SJCRH30 (cell line): ENCODE results near the gene CMPK1. TPM values are rescaled to one million over a fixed set of nuclear protein-coding genes. Genes with fewer than 3 reads are reported as not detected.
"Not testable (repeated sequence)": the region's sequence is repeated elsewhere in the genome, so short reads cannot be mapped to it uniquely, and the experiment has no call there.

Experiments
- DNase-seq, 2 experiments: peaks; one replicate each; pipeline ENCODE4 v3.0.0-alpha.2; 2015 to 2020
- H3K27ac ChIP-seq: fragments of 250-450 bp; sonication (Bioruptor Pico); 2 replicates; pipeline ENCODE4 v1.5.1; 2020; ENCODE audit warnings: mild to moderate bottlenecking, moderate library complexity
- H3K27me3 ChIP-seq: fragments of 250-450 bp; sonication (Bioruptor Pico); 2 replicates; pipeline ENCODE4 v1.5.1; 2020; ENCODE audit warnings: mild to moderate bottlenecking, moderate library complexity
- H3K36me3 ChIP-seq: fragments of 250-450 bp; sonication (Bioruptor Pico); 2 replicates; pipeline ENCODE4 v1.5.1; 2020; ENCODE audit warnings: mild to moderate bottlenecking, moderate library complexity
- H3K4me1 ChIP-seq: fragments of 250-450 bp; sonication (Bioruptor Pico); 2 replicates; pipeline ENCODE4 v1.5.1; 2020; ENCODE audit warnings: mild to moderate bottlenecking, moderate library complexity
- H3K4me3 ChIP-seq: fragments of 250-450 bp; sonication (Bioruptor Pico); 2 replicates; pipeline ENCODE4 v1.5.1; 2020; ENCODE audit warnings: mild to moderate bottlenecking, moderate library complexity
- H3K9me3 ChIP-seq: fragments of 250-450 bp; sonication (Bioruptor Pico); replicated peaks from 2 replicates; pipeline ENCODE4 v1.5.1; 2020; ENCODE audit warnings: mild to moderate bottlenecking, moderate library complexity
- total RNA-seq: library from RNA; depleted of rRNA; stranded (reverse); fragments of >200 nt; shearing (Covaris generic); gene quantifications from 2 replicates; pipeline ENCODE4 v1.2.3, GENCODE V29; 2014; rRNA removed

CMPK1 gene, protein sequence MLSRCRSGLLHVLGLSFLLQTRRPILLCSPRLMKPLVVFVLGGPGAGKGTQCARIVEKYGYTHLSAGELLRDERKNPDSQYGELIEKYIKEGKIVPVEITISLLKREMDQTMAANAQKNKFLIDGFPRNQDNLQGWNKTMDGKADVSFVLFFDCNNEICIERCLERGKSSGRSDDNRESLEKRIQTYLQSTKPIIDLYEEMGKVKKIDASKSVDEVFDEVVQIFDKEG
- 127 and 144 TPM in 2 replicates for total RNA-seq

DNA sequence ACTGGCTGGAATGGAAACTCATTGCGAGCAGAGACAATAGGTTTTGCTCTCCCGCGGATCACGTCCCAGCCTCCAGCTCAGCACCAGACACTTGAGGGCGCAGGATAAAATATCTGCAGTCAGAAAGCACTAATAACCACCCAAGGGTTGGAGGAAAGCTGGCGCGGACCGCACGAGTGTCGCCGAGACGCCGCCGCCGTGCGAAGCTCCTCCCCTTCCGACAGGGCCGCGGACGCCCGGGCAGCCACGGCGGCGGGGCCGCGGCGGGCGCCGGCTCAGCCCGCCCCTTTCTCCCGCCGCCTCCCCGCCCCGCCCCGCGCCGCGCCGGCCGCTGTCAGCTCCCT is at the start of gene CMPK1:
CMPK1 (plus strand) TSS at position 213 of the 344 bp plus-strand sequence. CDS start 156 bp downstream, outside the sequence.
- H3K27ac ChIP-seq, result peak within 1 kb of the TSS; percentile 67
- peak; percentile 87 to 90 for DNase-seq
- H3K4me3 ChIP-seq, result peak within 1 kb of the TSS; percentile 96
- H3K4me1 ChIP-seq, result peaks cover 9% of the 10 kb centered on the region
- H3K27me3 ChIP-seq, result no peaks in the 10 kb centered on the region
- H3K9me3 ChIP-seq, result no peaks in the 10 kb centered on the region
- H3K36me3 ChIP-seq, result peaks cover 7% of the 10 kb centered on the region

DNA sequence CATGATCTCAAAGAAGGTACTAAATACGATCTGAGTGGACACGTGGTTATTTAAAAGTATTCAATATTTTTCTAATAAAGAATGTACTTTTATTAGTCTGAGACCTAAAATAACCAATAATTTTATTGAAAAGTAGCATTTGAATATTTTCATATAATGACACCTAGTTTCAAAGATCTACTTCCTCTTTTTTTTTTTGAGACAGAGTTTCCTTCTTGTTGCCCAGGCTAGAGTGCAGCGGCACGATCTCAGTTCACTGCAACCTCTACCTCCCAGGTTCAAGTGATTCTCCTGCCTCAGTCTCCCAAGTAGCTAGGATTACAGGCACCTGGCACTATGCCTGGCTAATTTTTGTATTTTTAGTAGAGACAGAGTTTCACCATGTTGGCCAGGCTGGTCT is 45.5 kb upstream of the CMPK1 start:
- not testable (repeated sequence) for H3K4me1 ChIP-seq, H3K27me3 ChIP-seq, DNase-seq, H3K4me3 ChIP-seq, H3K9me3 ChIP-seq, H3K27ac ChIP-seq
- peaks cover 78% of the 10 kb centered on the region for H3K36me3 ChIP-seq

DNA sequence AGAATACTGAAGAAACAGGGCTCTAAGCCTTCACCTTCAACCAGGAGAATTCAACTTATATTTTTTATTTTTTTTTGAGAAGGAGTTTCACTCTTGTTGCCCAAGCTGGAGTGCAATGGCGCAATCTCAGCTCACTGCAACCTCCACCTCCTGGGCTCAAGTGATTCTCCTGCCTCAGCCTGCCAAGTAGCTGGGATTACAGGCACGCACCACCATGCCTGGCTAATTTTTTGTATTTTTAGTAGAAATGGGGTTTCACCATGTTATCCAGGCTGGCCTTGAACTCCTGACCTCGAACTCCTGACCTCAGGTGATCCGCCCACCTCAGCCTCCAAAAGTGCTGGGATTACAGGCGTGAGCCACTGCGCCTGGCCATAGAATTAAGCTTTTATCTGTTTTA is 38.7 kb upstream of the CMPK1 start:
- not testable (repeated sequence) for H3K9me3 ChIP-seq, DNase-seq, H3K27ac ChIP-seq, H3K27me3 ChIP-seq, H3K4me1 ChIP-seq, H3K4me3 ChIP-seq
- peaks cover 83% of the 10 kb centered on the region for H3K36me3 ChIP-seq

DNA sequence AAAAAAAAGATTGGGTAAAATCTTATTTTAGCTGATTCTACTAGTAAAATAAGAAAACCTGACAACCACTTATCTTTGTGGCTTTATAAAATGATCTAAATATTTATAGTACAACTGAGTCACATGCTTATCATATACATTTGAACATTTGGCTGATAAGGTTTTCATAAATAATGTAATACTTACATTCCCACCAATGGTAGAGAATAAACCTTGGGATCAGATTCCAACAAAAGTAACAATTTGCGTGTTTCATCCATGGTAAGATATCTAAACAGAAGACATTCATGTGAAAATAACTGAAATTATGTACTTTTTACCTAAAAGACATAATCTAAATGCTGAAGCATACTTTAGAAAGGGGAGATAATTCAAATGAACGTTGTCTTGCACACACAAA is 38.0 kb upstream of the CMPK1 start:
- no peak for DNase-seq
- H3K36me3 ChIP-seq, result peaks cover 85% of the 10 kb centered on the region

DNA sequence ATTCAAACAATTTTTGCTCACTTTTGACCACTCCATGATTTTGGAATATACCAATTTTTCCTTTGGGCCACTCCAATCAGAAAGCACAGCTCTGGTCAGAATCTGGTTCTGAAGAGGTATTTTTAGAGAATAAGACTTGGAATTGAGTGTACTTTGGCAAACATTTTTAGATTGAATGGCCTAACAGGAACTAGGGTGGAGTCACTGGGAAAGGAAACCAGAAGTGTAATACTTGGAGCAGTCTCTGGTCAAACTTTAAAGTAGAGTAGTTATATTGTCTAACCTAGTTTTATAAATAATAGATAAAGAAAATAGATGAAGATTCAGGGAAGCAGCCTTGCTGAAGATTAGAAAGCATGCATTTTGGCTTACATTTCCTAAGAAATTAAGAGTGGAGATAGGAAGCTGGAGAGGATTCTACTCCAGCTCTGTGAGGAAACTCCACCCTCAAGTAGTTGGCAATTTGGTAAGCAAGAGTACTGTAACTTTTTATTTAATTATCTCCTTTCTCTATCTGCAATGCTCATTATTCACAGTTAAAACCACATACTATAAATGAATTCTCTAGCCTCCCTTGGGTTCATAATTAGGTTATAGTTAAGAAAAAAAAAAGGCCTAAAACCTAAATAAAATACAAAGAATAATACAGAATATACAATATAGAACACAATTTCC is 35.4 kb upstream of the CMPK1 start:
- Histone ChIP-seq H3K4me3 (no peak overlapping the region), H3K4me1 (no peaks in the 10 kb centered on the region), H3K36me3 (peaks cover 86% of the 10 kb centered on the region), H3K9me3 (no peaks in the 10 kb centered on the region), H3K27me3 (no peaks in the 10 kb centered on the region), H3K27ac (no peak overlapping the region)
- DNase-seq, result no peak

More for the DNA sequence above, 38.0 kb upstream of the CMPK1 start:
- Histone ChIP-seq H3K4me1 (no peaks in the 10 kb centered on the region), H3K27me3 (no peaks in the 10 kb centered on the region), H3K27ac (no peak overlapping the region), H3K4me3 (no peak overlapping the region), H3K9me3 (no peaks in the 10 kb centered on the region)

DNA sequence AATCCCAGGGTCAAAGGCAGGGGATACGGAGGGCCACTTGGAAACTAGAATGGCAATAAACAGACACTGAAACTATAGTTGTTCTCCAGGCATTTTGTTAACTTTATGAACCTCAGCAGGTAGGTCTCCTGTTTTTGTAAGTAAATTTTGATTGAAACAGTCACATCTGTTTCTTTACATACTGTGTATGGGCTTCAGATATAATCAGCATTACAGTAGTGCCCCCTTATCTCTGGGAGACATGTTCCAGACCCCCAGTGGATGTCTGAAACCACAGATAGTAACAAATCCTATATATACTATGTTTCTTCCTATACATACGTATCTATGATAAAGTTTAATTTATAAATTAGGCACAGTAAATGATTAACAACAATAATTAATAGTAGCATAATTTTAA is 31.1 kb upstream of the CMPK1 start:
- Histone ChIP-seq H3K4me3 (no peak overlapping the region), H3K27ac (no peak overlapping the region), H3K27me3 (no peaks in the 10 kb centered on the region), H3K4me1 (no peaks in the 10 kb centered on the region), H3K9me3 (no peaks in the 10 kb centered on the region), H3K36me3 (peaks cover 87% of the 10 kb centered on the region)
- no peak for DNase-seq

DNA sequence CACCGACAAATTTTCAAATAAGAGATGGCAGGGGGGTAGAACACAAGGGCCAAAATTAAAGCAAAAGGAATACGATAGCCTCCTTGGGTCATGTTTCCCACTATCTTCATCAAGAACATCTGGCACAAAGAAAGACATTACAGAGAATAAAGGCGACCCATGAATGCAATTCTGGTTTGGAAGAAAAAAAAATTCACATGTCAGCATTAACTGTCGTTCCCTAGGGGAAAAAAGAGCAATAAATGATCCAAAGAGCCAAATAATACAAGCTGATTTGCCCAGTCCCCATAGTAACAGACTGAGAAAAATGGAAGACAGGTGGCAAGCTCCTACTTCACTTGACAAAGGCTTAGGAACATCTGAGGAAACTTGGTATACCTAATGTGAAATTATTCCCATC is 24.2 kb upstream of the CMPK1 start:
- H3K9me3 ChIP-seq, result no peaks in the 10 kb centered on the region
- no peak overlapping the region for H3K27ac ChIP-seq
- no peaks in the 10 kb centered on the region for H3K27me3 ChIP-seq
- peaks cover 57% of the 10 kb centered on the region for H3K36me3 ChIP-seq
- no peak overlapping the region for H3K4me3 ChIP-seq
- peaks cover 4% of the 10 kb centered on the region; the same call in 1 of the 2 replicates for H3K4me1 ChIP-seq
- no peak for DNase-seq

DNA sequence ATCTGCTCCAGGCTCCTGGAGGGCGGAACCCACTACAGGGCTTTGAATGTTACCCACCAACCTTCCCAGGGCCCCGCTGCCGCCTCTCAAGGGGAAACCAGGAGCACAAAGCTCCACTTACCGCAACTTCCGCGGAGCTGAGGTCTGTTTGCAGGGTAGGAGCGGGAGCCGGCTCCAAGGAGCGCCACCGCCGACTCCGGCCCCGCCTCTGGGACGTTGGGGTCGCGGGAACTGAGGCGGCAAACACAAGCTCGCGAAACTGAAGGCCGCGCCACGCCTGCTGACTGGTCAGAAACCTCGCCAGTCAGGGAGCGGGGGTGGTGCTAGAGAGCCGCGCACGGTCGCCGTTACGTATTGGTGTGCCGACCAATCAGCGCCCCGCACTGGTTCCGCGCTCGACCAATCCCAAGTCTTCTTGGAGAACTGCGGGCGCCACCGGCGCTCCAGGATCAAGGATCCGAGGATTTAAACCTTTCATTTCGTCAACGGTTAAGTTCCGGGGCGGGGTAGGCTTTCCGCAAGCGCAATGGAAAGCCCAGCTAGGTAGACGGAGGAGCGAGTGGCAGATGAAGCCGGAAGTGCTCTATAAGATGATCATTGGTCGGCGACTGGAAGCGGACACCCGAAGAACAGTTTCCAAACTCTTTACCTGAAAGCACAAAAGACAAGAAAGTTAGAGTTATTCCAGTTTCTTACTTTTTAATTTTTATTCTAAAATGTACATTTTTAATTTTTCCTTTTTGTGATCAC is 19.5 kb upstream of the CMPK1 start, which contains the start of gene STIL:
STIL (minus strand) TSS at position 233 of the 750 bp plus-strand sequence. CDS start 3,828 bp downstream, outside the sequence.
- peaks cover 4% of the 10 kb centered on the region; the same call in 1 of the 2 replicates for H3K4me1 ChIP-seq
- peak within 1 kb of the TSS; percentile 69 for H3K4me3 ChIP-seq
- H3K27me3 ChIP-seq, result no peaks in the 10 kb centered on the region
- no peaks in the 10 kb centered on the region for H3K9me3 ChIP-seq
- peaks cover 24% of the 10 kb centered on the region for H3K36me3 ChIP-seq
- H3K27ac ChIP-seq, result peak within 1 kb of the TSS; percentile 51
- peak; percentile 100 for DNase-seq

DNA sequence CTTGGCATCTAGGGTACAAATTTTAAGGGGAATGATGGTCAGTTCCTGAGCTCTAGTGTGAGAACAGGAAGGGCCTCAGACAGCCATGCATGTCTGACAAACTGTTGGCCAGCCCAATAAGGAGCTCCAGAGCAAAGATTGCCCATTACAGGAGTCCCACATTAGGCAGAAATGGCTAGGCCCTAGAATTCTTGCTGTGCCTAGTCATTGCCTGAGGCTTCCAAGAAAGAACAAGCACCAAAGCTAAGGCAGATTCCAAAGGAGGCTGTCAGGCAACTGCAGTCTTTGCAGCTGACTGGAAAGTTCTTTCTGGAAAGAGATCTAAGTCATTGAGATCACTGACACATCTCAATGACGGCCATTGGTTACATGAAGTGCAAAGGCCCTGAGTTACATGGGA is 15.7 kb upstream of the CMPK1 start:
- Histone ChIP-seq H3K4me1 (no peaks in the 10 kb centered on the region), H3K27me3 (no peaks in the 10 kb centered on the region), H3K4me3 (no peak overlapping the region), H3K9me3 (no peaks in the 10 kb centered on the region), H3K27ac (no peak overlapping the region), H3K36me3 (no peaks in the 10 kb centered on the region)
- no peak for DNase-seq

DNA sequence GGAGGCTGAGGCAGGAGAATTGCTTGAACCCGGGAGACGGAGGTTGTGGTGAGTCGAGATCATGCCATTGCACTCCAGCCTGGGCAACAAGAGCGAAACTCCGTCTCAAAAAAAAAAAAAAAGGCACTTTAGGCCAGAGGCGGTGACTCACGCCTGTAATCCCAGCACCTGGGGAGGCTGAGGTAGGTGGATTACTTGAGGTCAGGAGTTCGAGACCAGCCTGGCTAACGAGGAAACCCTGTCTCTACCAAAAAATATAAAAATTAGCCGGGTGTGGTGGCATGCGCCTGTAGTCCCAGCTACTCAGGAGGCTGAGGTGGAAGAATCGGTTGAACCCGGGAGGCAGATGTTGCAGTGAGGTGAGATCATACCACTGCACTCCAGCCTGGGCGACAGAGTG is 13.6 kb upstream of the CMPK1 start:
- H3K27me3 ChIP-seq, H3K4me1 ChIP-seq, H3K27ac ChIP-seq, H3K36me3 ChIP-seq, DNase-seq, H3K9me3 ChIP-seq, H3K4me3 ChIP-seq: not testable (repeated sequence)

DNA sequence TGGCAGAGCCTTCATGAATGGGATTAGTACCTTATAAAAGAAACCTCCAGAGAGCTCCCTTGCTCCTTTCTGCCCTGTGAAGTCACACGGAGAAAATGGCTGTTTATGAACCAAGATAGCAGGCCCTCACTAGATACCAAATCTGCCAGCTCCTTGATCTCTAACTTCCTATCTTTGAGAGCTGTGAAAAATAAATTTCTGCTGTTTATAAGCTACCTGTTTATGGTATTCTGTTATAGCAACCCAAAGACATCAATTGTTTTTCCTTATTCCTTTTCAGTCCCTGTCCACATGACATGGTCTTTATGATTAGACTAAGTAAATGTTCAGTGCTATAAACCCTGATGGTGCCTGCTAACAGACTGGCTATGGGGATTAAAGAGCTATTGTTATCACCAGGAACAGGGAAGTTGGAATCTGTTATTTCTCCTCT is 10.0 kb upstream of the CMPK1 start:
- no peak overlapping the region for H3K27ac ChIP-seq
- peak in 1 of 2 experiments; percentile 22 for DNase-seq
- no peaks in the 10 kb centered on the region for H3K4me1 ChIP-seq
- no peaks in the 10 kb centered on the region for H3K27me3 ChIP-seq
- H3K9me3 ChIP-seq, result no peaks in the 10 kb centered on the region
- H3K4me3 ChIP-seq, result no peak overlapping the region
- no peaks in the 10 kb centered on the region for H3K36me3 ChIP-seq

DNA sequence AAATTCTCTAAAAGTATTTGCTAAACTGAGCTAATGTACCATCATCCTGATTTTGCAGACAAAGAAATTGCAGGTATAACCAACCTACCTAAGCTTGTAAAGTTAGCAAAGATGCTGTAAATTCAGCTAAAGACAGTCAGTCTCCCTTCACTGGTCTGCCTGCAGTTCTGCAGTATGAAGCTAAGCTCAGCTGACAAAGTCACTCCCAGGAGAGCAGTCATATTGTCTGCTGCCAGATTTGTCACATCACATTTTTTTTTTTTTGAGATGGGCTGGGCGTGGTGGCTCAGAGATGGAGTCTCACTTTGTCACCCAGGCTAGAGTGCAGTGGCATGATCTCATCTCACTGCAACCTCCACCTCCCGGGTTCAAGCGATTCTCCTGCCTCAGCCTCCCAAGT is 8.9 kb upstream of the CMPK1 start:
- no peaks in the 10 kb centered on the region for H3K4me1 ChIP-seq
- DNase-seq, result no peak
- H3K4me3 ChIP-seq, result no peak overlapping the region
- H3K36me3 ChIP-seq, result no peaks in the 10 kb centered on the region
- no peaks in the 10 kb centered on the region for H3K27me3 ChIP-seq
- no peak overlapping the region for H3K27ac ChIP-seq
- no peaks in the 10 kb centered on the region for H3K9me3 ChIP-seq

DNA sequence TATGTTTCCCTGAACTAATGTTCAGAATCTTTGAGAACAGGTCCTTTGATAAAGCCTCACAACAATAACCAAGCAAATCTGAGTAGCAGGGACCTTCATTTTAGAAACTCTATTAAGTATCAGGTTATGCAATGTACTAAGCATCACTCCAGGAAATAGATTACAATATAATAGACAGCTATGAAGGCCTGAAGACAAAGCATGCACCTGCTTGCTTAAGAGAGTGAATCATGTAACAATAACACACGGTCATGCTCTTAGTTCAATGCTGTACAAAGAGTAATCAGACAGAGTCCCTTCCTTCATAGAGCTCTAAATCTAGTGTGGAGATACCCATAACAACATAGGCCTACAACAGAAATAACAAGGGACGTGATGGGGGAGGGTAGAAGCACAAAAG is 8.1 kb upstream of the CMPK1 start:
- Histone ChIP-seq H3K36me3 (no peaks in the 10 kb centered on the region), H3K27me3 (no peaks in the 10 kb centered on the region), H3K4me3 (no peak overlapping the region), H3K27ac (no peak overlapping the region), H3K9me3 (no peaks in the 10 kb centered on the region), H3K4me1 (no peaks in the 10 kb centered on the region)
- no peak for DNase-seq

DNA sequence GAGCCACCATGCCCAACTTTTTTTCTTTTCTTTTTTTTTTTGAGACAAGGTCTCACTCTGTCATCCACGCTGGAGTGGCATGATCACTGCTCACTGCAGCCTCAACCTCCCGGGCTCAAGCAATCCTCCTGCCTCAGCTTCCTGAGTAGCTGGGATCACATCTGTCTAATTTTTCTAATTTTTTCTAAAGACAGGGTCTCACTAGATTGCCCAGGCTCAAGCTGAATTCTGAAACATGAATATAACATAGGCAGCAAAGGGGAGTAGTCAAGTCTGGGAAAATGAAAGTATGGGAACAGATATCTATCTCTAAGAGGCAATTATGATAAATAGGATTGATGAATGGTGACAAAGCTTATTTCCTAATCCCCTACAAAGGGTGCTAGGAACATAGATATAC is 7.3 kb upstream of the CMPK1 start:
- H3K27me3 ChIP-seq, result no peaks in the 10 kb centered on the region
- no peaks in the 10 kb centered on the region for H3K9me3 ChIP-seq
- H3K27ac ChIP-seq, result no peak overlapping the region
- DNase-seq, result no peak
- H3K4me1 ChIP-seq, result no peaks in the 10 kb centered on the region
- H3K36me3 ChIP-seq, result no peaks in the 10 kb centered on the region
- no peak overlapping the region for H3K4me3 ChIP-seq

DNA sequence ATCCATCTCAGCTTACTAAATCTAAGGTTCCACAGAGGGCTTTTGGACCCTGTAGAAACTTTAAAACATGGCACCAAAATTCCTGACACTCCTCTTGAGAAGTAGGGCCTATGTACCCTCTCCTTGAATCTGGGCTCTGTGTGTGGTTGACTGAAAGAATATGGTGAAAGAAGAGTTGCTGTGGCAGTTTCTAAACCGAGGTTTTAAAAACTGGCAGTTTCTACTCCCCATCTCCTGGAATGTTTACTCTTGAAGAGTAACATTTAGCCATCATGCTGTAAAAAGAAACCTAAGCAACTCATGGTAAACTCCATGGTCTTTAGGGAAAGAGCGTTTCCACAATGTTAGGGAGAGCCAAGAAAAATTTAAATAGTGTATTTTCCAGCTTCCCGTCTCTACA is 4.6 kb upstream of the CMPK1 start:
- DNase-seq, result no peak
- Histone ChIP-seq H3K4me3 (no peak overlapping the region), H3K36me3 (no peaks in the 10 kb centered on the region), H3K9me3 (no peaks in the 10 kb centered on the region), H3K27ac (no peak overlapping the region), H3K4me1 (peaks cover 6% of the 10 kb centered on the region), H3K27me3 (no peaks in the 10 kb centered on the region)
